ENCODE data around the gene IPCEF1. TPM values are rescaled to one million over a fixed set of nuclear protein-coding genes. Genes with fewer than 3 reads are reported as not detected.

The IPCEF1 gene
- total RNA-seq, 2 donors from 2014 or later: 0.51 to 0.93 TPM

- no peak overlapping the region for H3K27ac ChIP-seq
Measured at GRCh38 chr6:154354265-154354777, 2.3 kb downstream of the IPCEF1 start.

GRCh38 chr6:154353626-154354025 lies 3.0 kb downstream of the IPCEF1 start:
- no peak for DNase-seq (ENCODE audit: low spot score)
- H3K9me3 ChIP-seq: no peaks in the 10 kb centered on the region

More at GRCh38 chr6:154354265-154354777, 2.3 kb downstream of the IPCEF1 start:
- H3K27me3 ChIP-seq: no peaks in the 10 kb centered on the region
- no peak for DNase-seq (ENCODE audit: low spot score)
- no peaks in the 10 kb centered on the region for H3K9me3 ChIP-seq
- no peaks in the 10 kb centered on the region for H3K36me3 ChIP-seq
- H3K4me1 ChIP-seq: no peaks in the 10 kb centered on the region
- H3K4me3 ChIP-seq: no peak overlapping the region
- no peak for TF ChIP-seq CTCF (IDR thresholded peaks at IDR 0.05)

GRCh38 chr6:154352898-154353585 lies 3.6 kb downstream of the IPCEF1 start:
- Histone ChIP-seq H3K4me1 (no peaks in the 10 kb centered on the region), H3K27me3 (no peaks in the 10 kb centered on the region), H3K9me3 (no peaks in the 10 kb centered on the region), H3K27ac (no peak overlapping the region), H3K4me3 (no peak overlapping the region), H3K36me3 (no peaks in the 10 kb centered on the region)
- DNase-seq (ENCODE audit: low spot score): no peak
- TF ChIP-seq CTCF (IDR thresholded peaks at IDR 0.05): no peak

More at GRCh38 chr6:154353626-154354025, 3.0 kb downstream of the IPCEF1 start:
- H3K36me3 ChIP-seq: no peaks in the 10 kb centered on the region
- TF ChIP-seq CTCF (IDR thresholded peaks at IDR 0.05): no peak
- no peak overlapping the region for H3K27ac ChIP-seq
- no peaks in the 10 kb centered on the region for H3K4me1 ChIP-seq
- no peaks in the 10 kb centered on the region for H3K27me3 ChIP-seq
- H3K4me3 ChIP-seq: no peak overlapping the region

- Histone ChIP-seq H3K9me3 (no peaks in the 10 kb centered on the region), H3K27me3 (no peaks in the 10 kb centered on the region), H3K4me1 (no peaks in the 10 kb centered on the region), H3K36me3 (no peaks in the 10 kb centered on the region), H3K27ac (no peak overlapping the region), H3K4me3 (no peak overlapping the region)
- no peak for DNase-seq (ENCODE audit: low spot score)
- TF ChIP-seq CTCF (IDR thresholded peaks at IDR 0.05): no peak
Measured at GRCh38 chr6:154350293-154350692, 6.3 kb downstream of the IPCEF1 start.

- DNase-seq (ENCODE audit: low spot score): no peak
Measured at GRCh38 chr6:154347981-154348380, 8.6 kb downstream of the IPCEF1 start.

More at GRCh38 chr6:154347981-154348380, 8.6 kb downstream of the IPCEF1 start:
- Histone ChIP-seq H3K9me3 (no peaks in the 10 kb centered on the region), H3K4me1 (no peaks in the 10 kb centered on the region), H3K27me3 (no peaks in the 10 kb centered on the region), H3K4me3 (no peak overlapping the region), H3K27ac (no peak overlapping the region), H3K36me3 (no peaks in the 10 kb centered on the region)
- TF ChIP-seq CTCF (IDR thresholded peaks at IDR 0.05): no peak

Data from right atrium auricular region (tissue), 2 donors.